HG02840 (cell line): Measurements from ENCODE around the gene FAT2.

ENCODE experiments used
- ATAC-seq: cut with Tn5 transposase; IDR thresholded peaks from one replicate; pipeline ENCODE4 v1.9.1; 2021; ENCODE audit warnings: mild to moderate bottlenecking, moderate library complexity, moderate number of reproducible peaks; ENCODE audit not compliant: unreplicated experiment, low FRiP score

FAT2 gene

GRCh38 chr5:151562019-151562707, 29.0 kb downstream of the FAT2 start:
- ATAC-seq, result no peak

DNA sequence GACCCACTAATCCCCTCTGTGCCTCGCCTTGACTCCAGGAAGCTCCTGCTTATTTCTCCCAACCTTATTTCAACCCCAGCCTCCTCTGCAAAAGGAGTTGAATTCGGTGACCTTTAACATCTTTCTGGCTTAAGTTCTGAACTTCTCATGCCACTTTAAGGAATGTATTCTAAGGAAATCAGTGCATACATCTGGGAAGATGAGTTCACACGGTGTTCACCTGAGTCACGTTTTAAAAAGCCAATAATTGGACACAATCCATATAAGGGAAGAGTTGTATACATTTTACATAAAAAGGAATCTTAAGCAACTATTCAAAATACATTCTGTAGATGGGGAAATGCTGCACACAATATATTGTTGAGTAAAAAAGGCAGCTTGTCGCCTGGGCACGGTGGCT, 33.2 kb downstream of the FAT2 start:
- ATAC-seq, result no peak

DNA sequence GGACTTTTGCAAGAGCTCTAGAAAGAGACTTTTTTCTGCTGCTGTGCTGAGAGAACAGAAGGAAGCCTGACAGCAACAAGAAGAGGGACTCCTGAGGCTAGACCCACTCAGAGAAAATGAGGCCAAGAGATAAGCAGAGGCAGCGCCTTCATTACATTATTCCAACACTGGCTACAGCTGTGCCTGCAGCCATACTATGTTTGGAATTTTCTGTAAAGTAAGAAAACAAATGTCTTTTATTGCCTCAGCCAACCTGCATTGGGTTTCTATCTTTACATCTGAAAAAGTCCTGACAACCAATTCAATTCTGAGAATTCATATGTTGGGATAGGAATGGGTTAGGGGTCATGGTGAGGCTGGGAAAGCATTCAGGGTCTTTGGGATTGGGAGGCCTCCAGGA, 33.7 kb downstream of the FAT2 start:
- no peak for ATAC-seq

GRCh38 chr5:151556806-151557205, 34.3 kb downstream of the FAT2 start:
- no peak for ATAC-seq

- ATAC-seq, result no peak
These were observed 35.2 kb downstream of the FAT2 start for GRCh38 chr5:151555760-151556576.

- no peak for ATAC-seq
These were observed 37.4 kb downstream of the FAT2 start for GRCh38 chr5:151553695-151554094.

DNA sequence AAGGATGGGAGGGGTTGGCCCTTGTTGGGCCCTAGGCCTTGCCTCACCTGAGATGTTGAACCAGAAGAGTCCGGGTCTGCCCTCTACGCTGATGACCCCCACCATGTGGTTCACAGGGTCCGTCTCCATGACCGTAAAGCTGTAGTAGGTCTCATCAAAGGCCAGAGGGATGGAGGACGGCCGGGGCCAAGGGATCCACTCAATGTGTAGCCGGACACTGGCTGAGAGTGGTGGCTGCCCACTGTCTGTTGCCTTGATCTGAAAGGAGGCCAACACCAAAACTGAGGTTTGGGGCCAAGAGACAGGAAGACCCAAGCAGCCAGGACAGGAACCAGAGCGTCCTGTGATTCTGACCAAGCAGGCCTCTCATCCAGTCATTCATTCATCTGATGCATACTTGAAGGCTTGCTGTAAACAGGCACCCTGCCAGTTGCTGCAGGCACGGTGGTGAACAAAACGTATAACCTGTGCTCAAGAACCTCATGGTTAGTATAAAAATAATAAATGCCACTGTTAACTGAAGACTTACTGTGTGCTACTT, 37.9 kb downstream of the FAT2 start:
- no peak for ATAC-seq

- ATAC-seq, result no peak
These were observed 39.1 kb downstream of the FAT2 start for GRCh38 chr5:151551985-151552384.

DNA sequence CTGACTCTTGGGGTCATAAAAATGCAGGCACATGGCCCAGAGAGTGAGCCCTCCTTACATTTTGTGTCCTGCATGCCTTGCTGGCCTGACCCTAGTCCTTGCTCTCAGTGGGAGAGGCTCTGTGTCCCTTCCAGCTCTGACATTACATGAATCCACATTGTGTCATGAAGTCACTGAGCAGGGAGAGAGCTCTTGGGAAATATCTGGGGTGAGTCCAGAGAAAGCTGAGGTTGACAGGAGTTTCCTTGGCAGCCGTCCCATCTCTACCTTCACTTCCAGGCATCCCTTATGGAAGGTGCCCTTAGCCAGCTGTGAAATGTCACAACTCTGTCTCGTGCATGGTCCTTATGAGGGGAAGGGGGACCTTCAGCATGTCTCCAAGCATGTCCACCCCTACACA, 41.0 kb downstream of the FAT2 start:
- no peak for ATAC-seq

- no peak for ATAC-seq
These were observed 41.4 kb downstream of the FAT2 start for GRCh38 chr5:151549713-151550112.

DNA sequence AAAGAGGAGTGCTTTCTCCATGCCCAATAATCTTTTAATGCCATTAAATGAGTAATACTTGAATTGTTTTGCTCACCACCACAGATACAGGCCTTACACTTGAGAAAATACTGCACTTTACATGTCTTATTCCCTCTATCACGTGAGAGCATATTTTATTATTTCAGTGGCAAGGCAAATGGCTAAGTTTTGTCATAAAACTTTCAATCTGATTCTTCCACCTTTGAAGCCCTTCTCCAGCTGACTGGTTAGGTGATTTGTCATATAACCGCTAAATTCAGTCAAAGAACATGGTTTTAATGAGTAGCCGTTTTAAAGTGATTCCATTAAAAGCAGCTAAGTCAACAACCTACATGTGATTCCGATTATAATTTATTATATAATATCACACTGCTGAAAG, 43.8 kb downstream of the FAT2 start:
- no peak for ATAC-seq

- no peak for ATAC-seq
These were observed 49.6 kb downstream of the FAT2 start for GRCh38 chr5:151541571-151541970.
